Renal pelvis (tissue), 4 donors: ENCODE results near the gene TYSND1. TPM values are rescaled to one million over a fixed set of nuclear protein-coding genes. Genes with fewer than 3 reads are reported as not detected.
A peak's percentile ranks its signal among the peaks of the same experiment; 100 is the strongest.
"Not testable (repeated sequence)": the region's sequence is repeated elsewhere in the genome, so short reads cannot be mapped to it uniquely, and the experiment has no call there.

Experiments
- DNase-seq: peaks from one replicate; pipeline ENCODE4 v3.0.0-alpha.2; 2013
- polyA plus RNA-seq, 3 donors: library from polyadenylated mRNA; unstranded; fragments of 120-200 nt; gene quantifications; one replicate each; pipeline ENCODE4 v1.2.1, GENCODE V29; 2013; ENCODE audit not compliant: insufficient read length in 3 of 3

TYSND1 gene
- polyA plus RNA-seq, 3 donors = 13.1 to 16.7 (median 16.6) TPM

- DNase-seq = no peak
These were observed 22.5 kb upstream of the TYSND1 start for GRCh38 chr10:70169011-70169410.

DNA sequence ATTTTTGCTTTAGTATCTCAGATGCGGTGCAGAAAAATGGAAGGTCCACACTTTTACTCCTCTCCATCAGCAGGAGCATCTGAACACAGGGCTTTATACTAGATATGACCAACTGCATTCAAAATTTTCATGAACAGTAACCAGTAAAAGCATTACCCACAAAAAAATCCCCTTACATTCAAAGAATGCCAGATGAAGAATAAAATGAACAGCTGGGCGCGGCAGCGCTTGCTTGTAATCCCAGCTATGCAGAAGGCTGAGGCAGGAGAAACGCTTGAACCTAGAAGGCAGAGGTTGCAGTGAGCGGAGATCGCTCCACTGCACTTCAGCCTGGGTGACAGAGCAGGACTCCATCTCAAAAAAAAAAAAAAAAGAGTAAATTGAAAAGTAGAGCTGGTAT lies 20.7 kb upstream of the TYSND1 start:
- no peak for DNase-seq

GRCh38 chr10:70166394-70166793 lies 19.9 kb upstream of the TYSND1 start:
- DNase-seq = no peak

- DNase-seq = no peak
These were observed 17.7 kb upstream of the TYSND1 start for GRCh38 chr10:70164163-70164562.

GRCh38 chr10:70163448-70163847 lies 16.9 kb upstream of the TYSND1 start:
- no peak for DNase-seq

- no peak for DNase-seq
These were observed 16.3 kb upstream of the TYSND1 start for GRCh38 chr10:70162892-70163201.

- DNase-seq = no peak
These were observed 15.8 kb upstream of the TYSND1 start for GRCh38 chr10:70162151-70162891.

- no peak for DNase-seq
These were observed 14.3 kb upstream of the TYSND1 start for GRCh38 chr10:70160798-70161197.

DNA sequence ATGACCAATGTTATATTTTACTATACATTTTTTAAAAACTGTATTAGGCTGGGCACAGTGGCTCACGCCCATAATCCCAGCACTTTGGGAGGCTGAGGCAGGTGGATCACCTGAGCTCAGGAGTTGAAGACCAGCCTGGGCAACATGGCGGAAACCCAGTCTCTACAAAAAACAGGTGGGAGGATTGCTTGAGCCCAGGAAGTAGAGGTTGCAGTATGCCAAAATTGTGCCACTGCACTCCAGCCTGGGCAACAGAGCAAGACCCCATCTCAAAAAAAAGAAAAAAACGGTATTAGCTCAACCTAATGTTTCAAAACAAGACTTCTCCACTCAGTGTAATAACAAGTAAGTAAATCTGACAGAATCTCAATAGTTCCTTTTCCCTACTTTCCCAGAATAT lies 12.9 kb upstream of the TYSND1 start:
- not testable (repeated sequence) for DNase-seq

GRCh38 chr10:70158113-70158512 lies 11.6 kb upstream of the TYSND1 start:
- DNase-seq = no peak

DNA sequence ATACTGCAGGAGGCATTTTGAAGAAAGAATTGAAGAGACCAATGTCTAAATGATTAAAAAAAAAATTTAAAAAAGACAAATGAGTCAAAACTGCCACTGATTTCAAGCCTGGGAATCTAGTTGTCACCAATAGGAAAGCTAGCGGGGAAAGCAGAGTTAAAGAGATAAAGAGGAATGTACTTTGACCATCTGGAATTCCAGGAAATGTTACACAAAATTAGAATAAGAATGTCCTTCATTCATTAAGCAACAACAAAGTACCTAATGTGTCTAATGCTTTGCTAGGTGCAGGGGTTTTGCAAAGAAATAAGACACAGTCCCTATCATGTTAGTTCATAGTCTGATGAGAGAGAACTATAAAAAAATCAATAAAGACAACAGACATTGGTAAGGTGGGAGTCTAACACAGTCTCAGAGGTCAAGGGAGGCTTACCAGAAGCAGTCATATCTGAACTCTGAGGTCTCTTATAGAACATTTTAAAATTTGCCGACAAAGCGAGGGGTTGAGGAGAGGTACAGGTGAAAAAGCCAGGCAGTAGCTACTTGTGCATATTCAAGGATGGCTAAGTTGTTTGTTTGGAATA lies 8.8 kb upstream of the TYSND1 start:
- DNase-seq = no peak

DNA sequence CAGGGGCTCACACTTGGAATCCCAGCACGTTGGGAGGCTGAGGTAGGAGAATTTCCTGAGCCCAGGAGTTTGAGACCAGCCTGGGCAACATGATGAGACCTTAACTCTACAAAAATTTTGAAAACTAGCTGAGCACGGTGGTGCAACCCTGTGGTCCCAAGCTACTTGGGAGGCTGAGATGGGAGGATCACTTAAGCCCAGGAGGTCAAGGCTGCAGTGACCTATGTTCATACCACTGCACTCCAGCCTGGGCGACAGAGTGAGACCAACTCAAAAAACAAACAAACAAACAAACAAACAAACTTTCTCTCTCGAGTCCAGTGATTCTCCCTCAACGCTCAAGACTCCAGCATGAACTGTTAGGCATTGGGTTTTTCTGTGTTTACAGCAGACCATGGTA lies 2.0 kb upstream of the TYSND1 start:
- no peak for DNase-seq

DNA sequence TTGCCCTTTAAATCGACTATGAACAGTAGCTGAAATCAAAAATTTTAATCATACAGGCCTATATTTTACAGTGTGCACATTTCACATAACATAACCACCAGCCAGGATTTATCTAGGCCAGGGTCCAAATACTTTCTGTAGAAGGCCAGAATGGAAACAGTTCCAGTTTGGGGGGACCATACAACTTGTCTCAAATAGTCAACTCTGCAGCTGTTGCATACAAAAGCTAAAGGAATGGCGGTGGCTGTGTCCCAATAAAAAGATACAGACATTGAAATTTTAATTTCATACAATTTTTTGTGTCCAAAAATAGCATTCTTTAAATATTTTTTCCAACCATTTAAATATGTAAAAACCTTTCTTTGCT lies 742 bp upstream of the TYSND1 start:
- DNase-seq = no peak

- peak; percentile 65 for DNase-seq
These were observed 623 bp downstream of the TYSND1 start for GRCh38 chr10:70145666-70146488.

DNA sequence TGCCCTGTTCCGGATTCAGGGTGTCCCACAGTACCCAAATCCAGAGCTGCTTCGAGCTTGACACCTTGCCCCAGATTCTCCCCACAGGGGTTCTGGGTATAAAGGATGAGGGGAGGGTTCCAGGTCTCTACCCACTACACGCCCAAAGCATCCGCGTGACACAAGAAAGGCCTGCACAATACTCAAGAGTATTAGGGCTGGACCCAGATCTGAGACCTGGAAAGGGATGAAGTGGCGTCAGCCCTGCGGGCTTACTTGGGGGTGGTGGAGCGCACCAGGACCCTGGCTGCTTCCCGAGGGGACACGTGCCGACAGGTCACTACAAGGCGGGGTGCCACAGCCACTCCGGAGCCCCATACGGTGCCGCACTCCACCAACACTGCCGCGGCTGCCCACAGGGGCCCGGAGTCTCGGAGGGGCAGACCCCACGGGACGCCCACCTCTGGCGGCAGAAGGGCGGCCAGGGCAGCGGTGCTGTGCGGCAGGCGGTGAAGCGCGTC lies 1.3 kb downstream of the TYSND1 start:
- no peak for DNase-seq

GRCh38 chr10:70144372-70145110 lies 2.0 kb downstream of the TYSND1 start:
- DNase-seq = no peak

DNA sequence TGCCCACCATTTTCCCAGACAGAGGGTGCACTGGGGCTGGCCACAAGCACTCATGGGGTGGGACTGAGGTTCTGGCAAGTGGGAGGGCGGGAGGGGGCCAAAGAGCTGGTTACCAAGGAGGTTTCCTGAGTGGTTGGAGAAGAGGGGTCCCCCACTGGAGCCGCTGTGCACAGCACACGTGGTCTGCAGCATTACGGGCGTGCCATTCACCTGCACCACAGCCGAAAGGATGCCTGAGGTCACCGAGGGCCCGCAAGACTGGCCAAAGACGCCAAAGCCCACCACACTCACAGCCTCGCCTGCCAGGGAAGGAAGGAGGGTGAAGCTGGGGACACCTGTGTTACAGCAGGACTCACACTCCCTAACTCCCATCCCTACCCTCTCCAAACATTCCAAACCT lies 3.9 kb downstream of the TYSND1 start:
- DNase-seq = no peak

DNA sequence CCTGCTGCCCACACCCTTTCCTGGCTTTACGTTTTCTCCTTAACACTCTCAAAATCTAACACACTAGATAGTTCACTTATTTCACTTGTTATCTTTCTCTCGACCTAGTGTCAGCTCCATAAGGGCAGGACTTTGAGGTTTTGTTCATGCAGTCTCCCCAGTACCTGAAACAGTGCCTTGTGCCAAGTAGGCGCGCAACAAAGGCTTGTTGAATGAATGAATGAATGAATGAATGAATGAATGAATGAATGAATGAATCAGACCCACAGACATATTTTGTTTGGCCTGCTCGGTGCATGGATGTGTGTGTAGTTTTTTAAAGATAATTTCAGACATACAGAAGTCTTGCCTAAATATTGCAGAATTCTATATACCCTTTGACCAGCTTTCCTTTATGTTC lies 6.2 kb downstream of the TYSND1 start:
- DNase-seq = no peak

DNA sequence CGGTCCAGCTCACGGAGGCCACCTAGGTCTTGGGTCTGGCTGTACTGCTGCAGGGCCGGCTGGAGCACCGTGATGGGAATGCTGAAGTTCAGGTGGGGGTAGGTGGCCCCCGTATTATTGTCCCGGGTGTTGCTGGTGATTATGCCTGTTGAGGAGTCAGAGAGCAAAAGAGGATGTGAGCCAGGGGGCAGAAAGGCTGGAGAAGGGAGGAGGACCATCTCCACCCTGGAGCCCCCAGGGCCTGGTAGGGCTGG lies 6.6 kb downstream of the TYSND1 start:
- DNase-seq = no peak

GRCh38 chr10:70139151-70139996 lies 7.1 kb downstream of the TYSND1 start:
- DNase-seq = no peak
